ENCODE data around the gene DENND4C.
"Not testable (repeated sequence)": the region's sequence is repeated elsewhere in the genome, so short reads cannot be mapped to it uniquely, and the experiment has no call there.

GRCh38 chr9:19385212-19385611 is 154.7 kb downstream of the DENND4C start:
- TF ChIP-seq, protein P1, sequence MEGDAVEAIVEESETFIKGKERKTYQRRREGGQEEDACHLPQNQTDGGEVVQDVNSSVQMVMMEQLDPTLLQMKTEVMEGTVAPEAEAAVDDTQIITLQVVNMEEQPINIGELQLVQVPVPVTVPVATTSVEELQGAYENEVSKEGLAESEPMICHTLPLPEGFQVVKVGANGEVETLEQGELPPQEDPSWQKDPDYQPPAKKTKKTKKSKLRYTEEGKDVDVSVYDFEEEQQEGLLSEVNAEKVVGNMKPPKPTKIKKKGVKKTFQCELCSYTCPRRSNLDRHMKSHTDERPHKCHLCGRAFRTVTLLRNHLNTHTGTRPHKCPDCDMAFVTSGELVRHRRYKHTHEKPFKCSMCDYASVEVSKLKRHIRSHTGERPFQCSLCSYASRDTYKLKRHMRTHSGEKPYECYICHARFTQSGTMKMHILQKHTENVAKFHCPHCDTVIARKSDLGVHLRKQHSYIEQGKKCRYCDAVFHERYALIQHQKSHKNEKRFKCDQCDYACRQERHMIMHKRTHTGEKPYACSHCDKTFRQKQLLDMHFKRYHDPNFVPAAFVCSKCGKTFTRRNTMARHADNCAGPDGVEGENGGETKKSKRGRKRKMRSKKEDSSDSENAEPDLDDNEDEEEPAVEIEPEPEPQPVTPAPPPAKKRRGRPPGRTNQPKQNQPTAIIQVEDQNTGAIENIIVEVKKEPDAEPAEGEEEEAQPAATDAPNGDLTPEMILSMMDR (IDR thresholded peaks at IDR 0.05), result not testable (repeated sequence)
- TF ChIP-seq ETV6 (CRISPR knock-in tag; IDR thresholded peaks at IDR 0.05); ESRRA (CRISPR knock-in tag; IDR thresholded peaks at IDR 0.05; ENCODE audit: borderline replicate concordance); TEAD4 (CRISPR knock-in tag; IDR thresholded peaks at IDR 0.05); NFATC4 (CRISPR knock-in tag; IDR thresholded peaks at IDR 0.05); SP1 (CRISPR knock-in tag; conservative IDR thresholded peaks at IDR 0.05); ZNF232 (CRISPR knock-in tag; IDR thresholded peaks at IDR 0.05); PRRX2 (CRISPR knock-in tag; IDR thresholded peaks at IDR 0.05); ZBTB21 (CRISPR knock-in tag; IDR thresholded peaks at IDR 0.05; ENCODE audit: borderline replicate concordance); SMAD4 (CRISPR knock-in tag; IDR thresholded peaks at IDR 0.05): not testable (repeated sequence)
- TF ChIP-seq, protein P2, sequence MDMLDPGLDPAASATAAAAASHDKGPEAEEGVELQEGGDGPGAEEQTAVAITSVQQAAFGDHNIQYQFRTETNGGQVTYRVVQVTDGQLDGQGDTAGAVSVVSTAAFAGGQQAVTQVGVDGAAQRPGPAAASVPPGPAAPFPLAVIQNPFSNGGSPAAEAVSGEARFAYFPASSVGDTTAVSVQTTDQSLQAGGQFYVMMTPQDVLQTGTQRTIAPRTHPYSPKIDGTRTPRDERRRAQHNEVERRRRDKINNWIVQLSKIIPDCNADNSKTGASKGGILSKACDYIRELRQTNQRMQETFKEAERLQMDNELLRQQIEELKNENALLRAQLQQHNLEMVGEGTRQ (CRISPR knock-in tag; IDR thresholded peaks at IDR 0.05), result not testable (repeated sequence)
- TF ChIP-seq, protein P3, sequence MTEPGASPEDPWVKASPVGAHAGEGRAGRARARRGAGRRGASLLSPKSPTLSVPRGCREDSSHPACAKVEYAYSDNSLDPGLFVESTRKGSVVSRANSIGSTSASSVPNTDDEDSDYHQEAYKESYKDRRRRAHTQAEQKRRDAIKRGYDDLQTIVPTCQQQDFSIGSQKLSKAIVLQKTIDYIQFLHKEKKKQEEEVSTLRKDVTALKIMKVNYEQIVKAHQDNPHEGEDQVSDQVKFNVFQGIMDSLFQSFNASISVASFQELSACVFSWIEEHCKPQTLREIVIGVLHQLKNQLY (CRISPR knock-in tag; IDR thresholded peaks at IDR 0.05), result not testable (repeated sequence)

Measured in WTC11 (cell line).